ENCODE measurements around the gene PBXIP1.

DNA sequence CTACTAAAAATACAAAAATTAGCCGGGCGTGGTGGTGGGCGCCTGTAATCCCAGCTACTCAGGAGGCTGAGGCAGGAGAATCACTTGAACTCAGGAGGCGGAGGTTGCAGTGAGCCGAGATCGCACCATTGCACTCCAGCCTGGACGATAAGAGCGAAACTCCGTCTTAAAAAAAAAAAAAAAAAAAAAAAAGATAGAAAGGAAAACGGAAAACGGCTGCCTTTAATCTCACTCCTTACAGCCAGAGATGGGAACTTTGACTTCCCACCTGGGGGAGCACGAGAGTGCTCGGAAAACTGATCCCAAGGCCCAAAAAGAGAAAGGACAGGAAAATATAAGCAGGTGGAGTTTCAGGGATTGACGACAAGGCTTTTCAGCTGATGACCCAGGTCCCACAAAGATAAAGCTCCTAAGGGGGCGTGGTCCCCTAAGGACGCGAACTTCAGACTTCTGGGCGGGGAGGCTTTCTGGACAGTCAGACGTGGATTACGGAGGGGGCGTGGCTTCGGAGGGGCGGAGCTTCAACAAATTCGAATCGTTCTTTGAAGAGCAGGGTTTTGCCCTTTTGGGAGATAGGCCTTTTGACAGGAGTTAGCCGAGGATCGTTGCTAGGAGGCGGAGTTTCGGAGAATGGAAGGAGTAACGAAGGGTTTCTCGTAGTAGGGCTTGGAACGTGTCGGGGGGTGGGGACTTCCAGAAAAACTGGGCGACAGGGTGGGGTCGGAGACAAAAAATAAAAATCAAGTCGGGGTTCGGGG is 17.6 kb upstream of the PBXIP1 start:
- TF ChIP-seq, protein P1, sequence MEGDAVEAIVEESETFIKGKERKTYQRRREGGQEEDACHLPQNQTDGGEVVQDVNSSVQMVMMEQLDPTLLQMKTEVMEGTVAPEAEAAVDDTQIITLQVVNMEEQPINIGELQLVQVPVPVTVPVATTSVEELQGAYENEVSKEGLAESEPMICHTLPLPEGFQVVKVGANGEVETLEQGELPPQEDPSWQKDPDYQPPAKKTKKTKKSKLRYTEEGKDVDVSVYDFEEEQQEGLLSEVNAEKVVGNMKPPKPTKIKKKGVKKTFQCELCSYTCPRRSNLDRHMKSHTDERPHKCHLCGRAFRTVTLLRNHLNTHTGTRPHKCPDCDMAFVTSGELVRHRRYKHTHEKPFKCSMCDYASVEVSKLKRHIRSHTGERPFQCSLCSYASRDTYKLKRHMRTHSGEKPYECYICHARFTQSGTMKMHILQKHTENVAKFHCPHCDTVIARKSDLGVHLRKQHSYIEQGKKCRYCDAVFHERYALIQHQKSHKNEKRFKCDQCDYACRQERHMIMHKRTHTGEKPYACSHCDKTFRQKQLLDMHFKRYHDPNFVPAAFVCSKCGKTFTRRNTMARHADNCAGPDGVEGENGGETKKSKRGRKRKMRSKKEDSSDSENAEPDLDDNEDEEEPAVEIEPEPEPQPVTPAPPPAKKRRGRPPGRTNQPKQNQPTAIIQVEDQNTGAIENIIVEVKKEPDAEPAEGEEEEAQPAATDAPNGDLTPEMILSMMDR (IDR thresholded peaks at IDR 0.05) = peak in 6 of 12 donors; percentile 11 to 51 (median 28)
- TF ChIP-seq POLR2A (IDR thresholded peaks at IDR 0.05) = peak in 1 of 2 donors; percentile 52

All from heart left ventricle (tissue), 13 donors.